Thyroid gland (tissue), 4 donors: ENCODE measurements around the gene METTL26.

Source experiments
- POLR2A ChIP-seq, 2 donors: fragments of 450-650 bp; IDR thresholded peaks; one replicate each; pipeline ENCODE4 v1.6.1; 2017; ENCODE audit warnings: antibody characterized with exemption in 2 of 2, mild to moderate bottlenecking in 2 of 2, moderate library complexity in 1 of 2
- TF ChIP-seq, protein P1 (sequence below), 6 experiments: fragments of 200-600 bp in 3 of 6; fragments of 450-650 bp in 3 of 6; sonication (generic) in 3 of 6; IDR thresholded peaks; one replicate each; pipeline ENCODE4 v1.5.1; 2016 to 2019; ENCODE audit warnings: antibody characterized with exemption in 6 of 6, mild to moderate bottlenecking in 2 of 6, inconsistent platforms in 1 of 6, moderate library complexity in 1 of 6

DNA sequence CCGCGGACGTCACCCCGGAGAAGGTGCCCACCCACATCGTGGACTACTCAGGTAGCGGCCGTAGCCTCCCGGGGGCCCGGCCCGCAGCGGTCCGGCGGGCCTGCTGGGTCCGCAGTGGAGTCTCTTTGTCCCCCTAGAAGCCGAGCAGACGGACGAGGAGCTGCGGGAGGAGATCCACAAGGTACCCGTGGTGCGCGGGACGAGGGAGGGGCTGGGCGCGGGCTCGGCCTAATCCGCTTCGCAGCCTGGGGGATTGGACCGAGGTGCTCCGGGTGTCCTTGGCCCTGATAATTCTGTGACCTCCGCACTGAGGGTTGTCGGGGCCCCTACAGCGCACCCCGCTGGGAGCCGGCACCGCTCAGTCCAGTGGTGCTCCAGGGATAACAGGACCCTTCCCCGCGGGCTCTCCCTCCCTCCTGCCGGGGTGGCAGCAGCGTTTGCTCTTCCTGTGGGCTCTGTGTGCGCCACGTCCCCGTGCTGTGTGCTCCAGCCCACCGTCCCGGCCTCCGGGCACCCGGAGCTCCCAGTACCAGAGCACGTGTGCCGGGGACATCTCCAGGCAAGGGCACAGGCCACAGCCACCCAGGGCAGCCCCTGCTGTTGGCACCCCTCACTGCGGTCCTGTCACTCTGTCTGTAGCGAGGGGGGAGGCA is 32.5 kb upstream of the METTL26 start:
- TF ChIP-seq, protein P1, sequence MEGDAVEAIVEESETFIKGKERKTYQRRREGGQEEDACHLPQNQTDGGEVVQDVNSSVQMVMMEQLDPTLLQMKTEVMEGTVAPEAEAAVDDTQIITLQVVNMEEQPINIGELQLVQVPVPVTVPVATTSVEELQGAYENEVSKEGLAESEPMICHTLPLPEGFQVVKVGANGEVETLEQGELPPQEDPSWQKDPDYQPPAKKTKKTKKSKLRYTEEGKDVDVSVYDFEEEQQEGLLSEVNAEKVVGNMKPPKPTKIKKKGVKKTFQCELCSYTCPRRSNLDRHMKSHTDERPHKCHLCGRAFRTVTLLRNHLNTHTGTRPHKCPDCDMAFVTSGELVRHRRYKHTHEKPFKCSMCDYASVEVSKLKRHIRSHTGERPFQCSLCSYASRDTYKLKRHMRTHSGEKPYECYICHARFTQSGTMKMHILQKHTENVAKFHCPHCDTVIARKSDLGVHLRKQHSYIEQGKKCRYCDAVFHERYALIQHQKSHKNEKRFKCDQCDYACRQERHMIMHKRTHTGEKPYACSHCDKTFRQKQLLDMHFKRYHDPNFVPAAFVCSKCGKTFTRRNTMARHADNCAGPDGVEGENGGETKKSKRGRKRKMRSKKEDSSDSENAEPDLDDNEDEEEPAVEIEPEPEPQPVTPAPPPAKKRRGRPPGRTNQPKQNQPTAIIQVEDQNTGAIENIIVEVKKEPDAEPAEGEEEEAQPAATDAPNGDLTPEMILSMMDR (IDR thresholded peaks at IDR 0.05): no peak
- TF ChIP-seq POLR2A (IDR thresholded peaks at IDR 0.05): no peak
